HG03135 (cell line): Measurements from ENCODE around the gene APOBEC4.

Source experiments
- ATAC-seq: cut with Tn5 transposase; IDR thresholded peaks from one replicate; pipeline ENCODE4 v1.9.1; 2021; ENCODE audit warnings: mild to moderate bottlenecking, moderate library complexity; ENCODE audit not compliant: unreplicated experiment

APOBEC4 gene

GRCh38 chr1:183675883-183676585 lies 22.9 kb upstream of the APOBEC4 start:
- ATAC-seq = no peak

GRCh38 chr1:183675381-183675780 lies 22.3 kb upstream of the APOBEC4 start:
- no peak for ATAC-seq

GRCh38 chr1:183674886-183675285 lies 21.8 kb upstream of the APOBEC4 start:
- no peak for ATAC-seq

- no peak for ATAC-seq
These were observed 21.2 kb upstream of the APOBEC4 start for GRCh38 chr1:183674339-183674738.

GRCh38 chr1:183673605-183674323 lies 20.6 kb upstream of the APOBEC4 start:
- no peak for ATAC-seq

- ATAC-seq = no peak
These were observed 17.1 kb upstream of the APOBEC4 start for GRCh38 chr1:183670169-183670568.

- no peak for ATAC-seq
These were observed 3.2 kb upstream of the APOBEC4 start for GRCh38 chr1:183656355-183656754.

GRCh38 chr1:183655562-183656075 lies 2.5 kb upstream of the APOBEC4 start:
- ATAC-seq = peak; percentile 63

GRCh38 chr1:183654706-183655105 lies 1.6 kb upstream of the APOBEC4 start:
- ATAC-seq = no peak

GRCh38 chr1:183653876-183654451 lies 848 bp upstream of the APOBEC4 start:
- no peak for ATAC-seq

GRCh38 chr1:183653462-183653794 lies 312 bp upstream of the APOBEC4 start:
- no peak for ATAC-seq

GRCh38 chr1:183652107-183652506 lies 1.0 kb downstream of the APOBEC4 start:
- ATAC-seq = no peak

GRCh38 chr1:183651612-183652011 lies 1.5 kb downstream of the APOBEC4 start:
- no peak for ATAC-seq

GRCh38 chr1:183648042-183648441 lies 5.1 kb downstream of the APOBEC4 start:
- no peak for ATAC-seq

GRCh38 chr1:183646776-183647175 lies 6.3 kb downstream of the APOBEC4 start:
- ATAC-seq = no peak

- no peak for ATAC-seq
These were observed 7.6 kb downstream of the APOBEC4 start for GRCh38 chr1:183645531-183645930.

- no peak for ATAC-seq
These were observed 10.9 kb downstream of the APOBEC4 start for GRCh38 chr1:183642166-183642565.

GRCh38 chr1:183640193-183640592 lies 12.9 kb downstream of the APOBEC4 start:
- no peak for ATAC-seq

- no peak for ATAC-seq
These were observed 14.3 kb downstream of the APOBEC4 start for GRCh38 chr1:183638649-183639387.

- ATAC-seq = no peak
These were observed 16.3 kb downstream of the APOBEC4 start for GRCh38 chr1:183636783-183637182.

- no peak for ATAC-seq
These were observed 16.8 kb downstream of the APOBEC4 start for GRCh38 chr1:183636334-183636682.
